ENCODE data around the gene PLEK2.
"Not testable (repeated sequence)": the region's sequence is repeated elsewhere in the genome, so short reads cannot be mapped to it uniquely, and the experiment has no call there.

PLEK2 gene

DNA sequence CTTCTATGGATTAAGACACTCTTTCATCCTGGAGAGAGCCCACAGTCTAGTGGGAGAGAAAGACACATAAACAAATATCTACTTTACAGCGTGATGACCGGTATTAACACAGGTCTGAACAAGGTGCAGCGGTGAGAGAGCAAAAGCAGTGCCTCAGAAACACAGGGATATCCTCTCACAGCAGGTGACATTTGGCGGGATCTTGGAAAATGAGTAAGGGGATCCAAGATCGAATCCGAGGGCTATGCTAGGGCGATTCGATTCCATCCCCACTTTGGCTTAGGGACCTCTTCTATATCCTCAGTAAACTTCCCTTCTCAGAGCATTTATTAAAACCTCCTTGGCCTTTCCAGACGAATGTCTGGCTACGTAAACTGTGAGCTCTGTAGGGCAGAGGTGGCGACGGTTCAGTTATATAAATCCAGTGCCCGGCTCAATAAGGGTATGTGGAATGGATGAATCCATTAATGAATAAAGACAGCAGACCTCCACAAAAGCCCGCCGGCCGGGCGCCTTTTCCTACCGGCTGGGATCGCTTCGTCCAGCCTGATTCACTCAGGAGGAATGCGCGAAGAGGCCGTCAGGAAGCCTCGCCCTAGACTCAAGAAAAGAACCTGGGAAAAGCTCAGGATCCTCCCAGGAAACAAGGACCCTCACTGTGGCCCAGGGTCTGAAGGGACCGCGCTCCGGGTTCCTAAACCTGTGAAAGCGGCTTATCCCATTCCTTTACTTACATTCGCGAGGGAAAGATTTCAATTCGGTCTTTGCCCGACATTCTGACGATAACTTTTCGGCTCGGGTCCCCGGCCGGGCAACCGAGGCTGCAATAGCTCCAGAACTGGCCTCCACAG, 52.8 kb downstream of the PLEK2 start:
- no peak for DNase-seq

DNA sequence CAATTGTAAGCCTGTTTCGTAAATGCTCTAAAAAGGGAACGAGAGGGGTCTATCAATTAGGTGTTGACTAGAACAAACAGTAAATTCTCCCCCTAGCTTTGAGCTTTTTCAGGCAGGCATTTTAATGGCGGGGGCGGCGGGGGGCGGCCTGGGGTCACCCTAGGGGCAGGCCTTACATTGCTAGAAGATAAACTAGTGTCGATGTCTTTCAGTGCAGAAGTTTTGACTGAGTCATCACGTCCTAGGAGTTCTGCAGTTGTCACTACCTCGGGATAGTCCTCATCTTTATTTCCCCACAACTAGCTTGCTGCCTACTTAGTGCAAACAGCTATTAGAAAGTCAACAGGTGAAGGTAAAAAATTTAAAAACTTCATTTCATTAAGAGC, 54.0 kb downstream of the PLEK2 start:
- DNase-seq: no peak

DNA sequence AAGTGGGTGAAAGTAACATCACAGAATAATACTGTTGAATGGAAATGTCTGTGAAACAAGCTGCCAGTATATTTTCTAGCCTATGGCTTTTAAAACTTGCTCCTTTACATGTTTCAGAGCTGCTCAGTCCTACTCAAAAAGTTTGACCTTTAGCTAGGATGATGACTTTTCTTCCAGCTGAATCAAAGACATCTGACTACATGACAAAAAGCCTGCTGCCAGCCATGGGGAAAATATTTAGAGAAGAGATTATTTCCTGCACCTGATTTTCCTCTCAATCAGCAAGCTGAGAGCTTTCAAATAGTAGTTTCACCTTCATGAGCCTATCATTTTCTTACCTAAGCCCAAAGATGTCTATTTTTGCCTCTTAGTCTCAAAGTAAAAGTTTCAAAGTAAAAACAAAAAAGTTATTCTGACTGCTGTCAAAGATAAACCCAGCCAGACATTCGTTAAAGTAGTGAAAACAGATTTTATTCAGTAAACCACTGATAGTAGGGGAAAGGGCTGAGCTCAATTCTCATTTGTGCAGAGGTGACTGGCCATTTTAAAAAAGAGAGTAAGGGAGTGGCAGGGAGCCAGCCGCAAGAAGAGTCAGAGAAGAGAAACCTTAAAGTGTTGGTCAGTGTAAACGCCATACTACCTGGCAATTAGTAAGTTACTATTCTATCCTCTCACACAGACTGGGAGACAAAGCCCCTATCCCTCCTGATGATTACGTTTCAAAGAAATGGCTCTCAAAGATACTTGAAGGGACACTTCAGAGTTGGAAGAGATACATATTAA, 54.6 kb downstream of the PLEK2 start:
- no peak for DNase-seq

DNA sequence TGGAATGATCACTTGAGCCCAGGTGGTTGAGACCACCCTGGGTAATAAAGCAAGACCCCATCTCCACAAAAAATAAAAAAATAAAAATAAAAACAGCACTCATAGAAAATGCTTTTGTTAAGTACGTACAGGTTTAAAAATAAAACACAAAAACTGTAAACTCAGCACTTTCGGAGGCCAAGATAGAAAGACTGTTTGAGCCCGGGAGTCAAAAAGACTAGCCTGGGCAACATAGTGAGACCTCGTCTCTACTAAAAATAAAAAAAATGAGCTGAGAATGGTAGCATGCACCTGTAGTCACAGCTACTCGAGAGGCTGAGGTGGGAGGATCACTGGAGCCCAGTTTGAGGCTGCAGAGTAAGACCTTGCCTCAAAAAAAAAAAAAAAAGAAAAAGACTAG, 59.9 kb downstream of the PLEK2 start:
- DNase-seq: no peak

DNA sequence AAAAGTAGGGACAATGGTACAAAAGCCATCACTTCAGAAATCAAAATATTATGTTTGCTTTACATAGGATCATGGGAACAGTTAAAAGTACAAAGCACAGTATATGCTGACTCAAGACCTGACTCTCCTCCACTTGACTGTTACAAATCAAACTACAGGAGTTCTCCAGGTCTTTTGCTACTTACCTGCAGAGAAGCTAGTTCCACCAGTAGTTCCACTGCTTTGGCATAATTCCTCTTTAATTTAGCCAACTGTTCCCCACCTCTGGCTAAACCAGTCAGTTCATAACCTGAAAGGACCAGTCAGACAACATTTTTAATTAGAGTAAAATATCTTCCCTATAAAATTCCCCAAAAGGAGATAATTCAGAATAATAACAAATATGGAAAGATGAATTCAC, 66.4 kb downstream of the PLEK2 start:
- DNase-seq: no peak

DNA sequence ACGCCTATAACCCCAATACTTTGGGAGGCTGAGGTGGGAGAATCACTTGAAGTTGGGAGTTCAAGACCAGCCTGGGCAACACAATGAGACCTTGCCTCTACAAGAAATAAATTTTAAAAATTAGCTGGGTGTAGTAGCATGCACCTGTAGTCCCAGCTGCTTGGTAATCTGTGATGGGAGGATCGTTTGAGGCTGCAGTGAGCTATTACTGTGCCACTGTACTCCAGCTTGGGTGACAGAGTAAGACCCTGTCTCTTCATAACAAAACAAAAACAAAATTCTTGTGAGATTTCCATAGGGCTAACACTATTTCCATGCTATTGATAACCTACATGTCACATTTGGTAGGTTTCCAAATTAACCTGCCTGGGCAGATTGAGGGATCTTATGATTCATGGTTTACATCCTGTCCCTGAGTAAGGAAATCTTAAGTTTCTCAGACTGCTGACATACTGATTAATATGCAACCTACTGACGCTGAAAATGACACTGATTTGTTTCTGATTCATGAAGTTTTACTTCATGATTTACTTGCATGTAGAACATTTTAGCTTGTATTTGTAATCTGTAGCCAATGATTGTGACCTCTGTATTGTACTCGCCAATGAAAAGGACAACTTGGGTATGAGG, 68.2 kb downstream of the PLEK2 start:
- DNase-seq: no peak

DNA sequence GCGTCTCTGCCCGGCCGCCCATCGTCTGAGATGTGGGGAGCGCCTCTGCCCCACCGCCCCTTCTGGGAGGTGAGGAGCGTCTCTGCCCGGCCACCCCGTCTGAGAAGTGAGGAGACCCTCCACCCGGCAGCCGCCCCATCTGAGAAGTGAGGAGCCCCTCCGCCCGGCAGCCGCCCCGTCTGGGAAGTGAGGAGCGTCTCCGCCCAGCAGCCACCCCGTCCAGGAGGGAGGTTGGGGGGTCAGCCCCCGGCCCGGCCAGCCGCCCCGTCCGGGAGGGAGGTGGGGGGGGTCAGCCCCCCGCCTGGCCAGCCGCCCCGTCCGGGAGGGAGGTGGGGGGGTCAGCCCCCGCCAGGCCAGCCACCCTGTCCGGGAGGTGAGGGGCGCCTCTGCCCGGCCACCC, 70.7 kb downstream of the PLEK2 start:
- not testable (repeated sequence) for DNase-seq
